ENCODE measurements around the gene FAM163B. TPM values are rescaled to one million over a fixed set of nuclear protein-coding genes. Genes with fewer than 3 reads are reported as not detected.

FAM163B gene
- total and polyA plus RNA-seq, 2 donors (not counting 3 experiments of a cell fraction or from before 2014, with no cell fraction given), result not detected

DNA sequence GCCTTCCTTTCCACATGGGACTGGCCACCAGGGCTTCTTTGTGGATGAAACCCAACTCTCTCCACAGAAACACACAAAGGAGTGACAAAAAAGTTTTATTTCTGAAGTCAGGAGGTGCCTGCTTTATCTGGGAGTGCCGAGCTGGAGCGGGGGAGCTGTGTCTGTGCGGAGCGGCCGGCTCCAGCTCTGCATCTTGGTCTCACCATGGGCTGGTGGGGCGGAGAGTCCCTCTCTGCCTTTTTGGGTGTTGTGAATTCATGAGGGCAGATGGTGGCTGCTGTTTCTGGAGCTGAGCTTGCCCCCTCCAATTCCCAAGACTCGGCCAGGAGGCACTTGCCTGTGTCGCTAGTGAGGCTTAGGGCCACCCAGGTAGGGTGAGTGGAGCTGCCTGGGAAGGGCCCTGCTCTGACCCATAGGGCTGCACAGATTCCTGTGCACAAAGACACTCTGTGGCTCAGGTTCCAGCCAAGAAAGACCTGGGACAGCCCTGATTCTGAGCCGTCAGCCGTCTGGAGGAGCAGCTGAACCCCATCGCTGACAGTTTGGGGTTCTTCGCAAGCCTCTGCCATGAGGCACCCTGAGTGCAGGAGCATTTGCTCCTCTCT is 28.4 kb upstream of the FAM163B start:
- no peak overlapping the region for H3K9ac ChIP-seq (replicated peaks; ENCODE audit: extremely low read depth, insufficient read depth, low read length)
- H4K20me1 ChIP-seq (replicated peaks; ENCODE audit: control insufficient read depth, extremely low read depth, insufficient read depth, low read length), result no peaks in the 10 kb centered on the region
- no peaks in the 10 kb centered on the region for H3K9me3 ChIP-seq (replicated peaks; ENCODE audit: control insufficient read depth, insufficient read depth, low read length)
- no peaks in the 10 kb centered on the region for H3K4me1 ChIP-seq (ENCODE audit: control insufficient read depth, extremely low read depth, insufficient read depth, low read length)
- ChIA-PET POLR2A (no interaction called here), CTCF (no interaction called here)
- TF ChIP-seq FOS (IDR thresholded peaks at IDR 0.05; ENCODE audit: borderline replicate concordance, insufficient read depth, low read length), result no peak
- TF ChIP-seq, protein P1, sequence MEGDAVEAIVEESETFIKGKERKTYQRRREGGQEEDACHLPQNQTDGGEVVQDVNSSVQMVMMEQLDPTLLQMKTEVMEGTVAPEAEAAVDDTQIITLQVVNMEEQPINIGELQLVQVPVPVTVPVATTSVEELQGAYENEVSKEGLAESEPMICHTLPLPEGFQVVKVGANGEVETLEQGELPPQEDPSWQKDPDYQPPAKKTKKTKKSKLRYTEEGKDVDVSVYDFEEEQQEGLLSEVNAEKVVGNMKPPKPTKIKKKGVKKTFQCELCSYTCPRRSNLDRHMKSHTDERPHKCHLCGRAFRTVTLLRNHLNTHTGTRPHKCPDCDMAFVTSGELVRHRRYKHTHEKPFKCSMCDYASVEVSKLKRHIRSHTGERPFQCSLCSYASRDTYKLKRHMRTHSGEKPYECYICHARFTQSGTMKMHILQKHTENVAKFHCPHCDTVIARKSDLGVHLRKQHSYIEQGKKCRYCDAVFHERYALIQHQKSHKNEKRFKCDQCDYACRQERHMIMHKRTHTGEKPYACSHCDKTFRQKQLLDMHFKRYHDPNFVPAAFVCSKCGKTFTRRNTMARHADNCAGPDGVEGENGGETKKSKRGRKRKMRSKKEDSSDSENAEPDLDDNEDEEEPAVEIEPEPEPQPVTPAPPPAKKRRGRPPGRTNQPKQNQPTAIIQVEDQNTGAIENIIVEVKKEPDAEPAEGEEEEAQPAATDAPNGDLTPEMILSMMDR (IDR thresholded peaks at IDR 0.05; ENCODE audit: extremely low read depth in 1 of 2, insufficient read depth in 1 of 2, low read depth in 1 of 2, low read length in 2 of 2), result no peak
- TF ChIP-seq JUN (IDR thresholded peaks at IDR 0.05; ENCODE audit: borderline replicate concordance, insufficient read depth, insufficient read length, low read depth), result no peak
- TF ChIP-seq EZH2 (IDR thresholded peaks at IDR 0.05; ENCODE audit: borderline replicate concordance, low read depth, low read length, severe bottlenecking), result no peak
- no peak for TF ChIP-seq POLR2AphosphoS5 (IDR thresholded peaks at IDR 0.05; ENCODE audit: insufficient read depth, low read depth, low read length)
- BruUV-seq (replicated peaks), result no TSS peak
- no peak overlapping the region for H2AFZ ChIP-seq (ENCODE audit: low read depth, low read length)
- no peak overlapping the region for H3K4me3 ChIP-seq (replicated peaks in 1 of 3; ENCODE audit: insufficient read depth in 1 of 3, low read depth in 1 of 3, low read length in 3 of 3)
- H3K79me2 ChIP-seq (ENCODE audit: control insufficient read depth, insufficient read depth, low read length), result no peaks in the 10 kb centered on the region
- intact Hi-C loops (cut with micrococcal nuclease) (no loop called here), dilution Hi-C loops (cut with MboI; ENCODE audit: extremely low pct_ligation_motif_present, low sequenced_read_pairs) (no loop called here)
- H3K36me3 ChIP-seq (ENCODE audit: control insufficient read depth in 2 of 2, extremely low read depth in 1 of 2, insufficient read depth in 2 of 2, low read length in 2 of 2), result no peaks in the 10 kb centered on the region
- no peak for FAIRE-seq
- no peak overlapping the region for H3K27ac ChIP-seq (ENCODE audit: insufficient read depth, low read depth, low read length)
- no peaks in the 10 kb centered on the region for H3K27me3 ChIP-seq (ENCODE audit: control insufficient read depth in 2 of 2, insufficient read depth in 2 of 2, low read length in 2 of 2)
- H3K4me2 ChIP-seq (ENCODE audit: insufficient read depth, low read length), result no peak overlapping the region
- H3K9me1 ChIP-seq (replicated peaks; ENCODE audit: control insufficient read depth, extremely low read depth, insufficient read depth, low read length), result no peaks in the 10 kb centered on the region
- DNase-seq (ENCODE audit: low read depth, low spot score), result no peak

DNA sequence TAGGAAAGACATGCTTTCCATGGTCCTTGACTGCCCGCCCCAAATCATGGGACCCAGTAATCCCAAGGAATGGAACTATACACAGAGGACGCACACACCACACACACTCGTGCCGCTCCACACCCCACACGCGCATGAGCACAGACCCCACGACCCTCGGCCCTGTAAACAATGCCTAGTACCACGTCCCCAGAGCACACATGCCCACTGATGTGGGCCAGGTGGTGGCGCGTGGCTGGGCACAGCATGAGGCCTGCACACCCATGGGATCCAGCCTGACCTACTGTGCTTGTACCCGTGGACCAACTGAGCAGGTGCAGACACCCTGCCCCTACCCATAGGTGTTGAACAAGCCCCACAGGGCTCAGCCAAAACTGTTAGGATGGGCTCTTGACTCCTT is 27.7 kb upstream of the FAM163B start:
- Histone ChIP-seq H3K4me1 (ENCODE audit: control insufficient read depth, extremely low read depth, insufficient read depth, low read length) (no peaks in the 10 kb centered on the region), H3K27ac (ENCODE audit: insufficient read depth, low read depth, low read length) (no peak overlapping the region), H3K9ac (replicated peaks; ENCODE audit: extremely low read depth, insufficient read depth, low read length) (no peak overlapping the region), H4K20me1 (replicated peaks; ENCODE audit: control insufficient read depth, extremely low read depth, insufficient read depth, low read length) (no peaks in the 10 kb centered on the region), H3K9me3 (replicated peaks; ENCODE audit: control insufficient read depth, insufficient read depth, low read length) (no peaks in the 10 kb centered on the region), H3K79me2 (ENCODE audit: control insufficient read depth, insufficient read depth, low read length) (no peaks in the 10 kb centered on the region), H3K36me3 (ENCODE audit: control insufficient read depth in 2 of 2, extremely low read depth in 1 of 2, insufficient read depth in 2 of 2, low read length in 2 of 2) (no peaks in the 10 kb centered on the region), H3K4me3 (replicated peaks in 1 of 3; ENCODE audit: insufficient read depth in 1 of 3, low read depth in 1 of 3, low read length in 3 of 3) (no peak overlapping the region), H2AFZ (ENCODE audit: low read depth, low read length) (no peak overlapping the region), H3K9me1 (replicated peaks; ENCODE audit: control insufficient read depth, extremely low read depth, insufficient read depth, low read length) (no peaks in the 10 kb centered on the region), H3K27me3 (ENCODE audit: control insufficient read depth in 2 of 2, insufficient read depth in 2 of 2, low read length in 2 of 2) (no peaks in the 10 kb centered on the region), H3K4me2 (ENCODE audit: insufficient read depth, low read length) (no peak overlapping the region)
- no TSS peak for BruUV-seq (replicated peaks)
- intact Hi-C loops (cut with micrococcal nuclease) (no loop called here), dilution Hi-C loops (cut with MboI; ENCODE audit: extremely low pct_ligation_motif_present, low sequenced_read_pairs) (no loop called here)
- no peak for TF ChIP-seq POLR2AphosphoS5 (IDR thresholded peaks at IDR 0.05; ENCODE audit: insufficient read depth, low read depth, low read length)
- no peak for TF ChIP-seq MAX (IDR thresholded peaks at IDR 0.05; ENCODE audit: insufficient read depth, insufficient read length)
- no peak for TF ChIP-seq POLR2A (IDR thresholded peaks at IDR 0.05; ENCODE audit: low read depth, low read length)
- TF ChIP-seq EZH2 (IDR thresholded peaks at IDR 0.05; ENCODE audit: borderline replicate concordance, low read depth, low read length, severe bottlenecking), result no peak
- TF ChIP-seq, protein P1 (IDR thresholded peaks at IDR 0.05; ENCODE audit: extremely low read depth in 1 of 2, insufficient read depth in 1 of 2, low read depth in 1 of 2, low read length in 2 of 2), result no peak
- TF ChIP-seq FOS (IDR thresholded peaks at IDR 0.05; ENCODE audit: borderline replicate concordance, insufficient read depth, low read length), result no peak
- no peak for TF ChIP-seq MYC (IDR thresholded peaks at IDR 0.05; ENCODE audit: low read depth, low read length)
- no peak for TF ChIP-seq JUN (IDR thresholded peaks at IDR 0.05; ENCODE audit: borderline replicate concordance, insufficient read depth, insufficient read length, low read depth)
- TF ChIP-seq GATA2 (IDR thresholded peaks at IDR 0.05; ENCODE audit: insufficient read depth, insufficient read length, low read depth, low read length), result no peak
- POLR2A ChIA-PET, result no interaction called here
- FAIRE-seq (no peak), DNase-seq (ENCODE audit: low read depth, low spot score) (no peak)
- CTCF ChIA-PET, result no interaction called here

All from endothelial cell of umbilical vein (primary cell).